ENCODE results near the gene POLR2A. TPM values are rescaled to one million over a fixed set of nuclear protein-coding genes. Genes with fewer than 3 reads are reported as not detected.

The POLR2A gene
- total RNA-seq, 6 experiments from 2014 or later: 36.1 to 49.9 (median 46.0) TPM

GRCh38 chr17:7523033-7523432 lies 38.9 kb downstream of the POLR2A start:
- intact Hi-C loops (cut with DNase I): no loop called here
- no peaks in the 10 kb centered on the region for H3K36me3 ChIP-seq
- H3K4me1 ChIP-seq: no peaks in the 10 kb centered on the region
- no peaks in the 10 kb centered on the region for H3K27me3 ChIP-seq
- DNase-seq: no peak
- TF ChIP-seq POLR2A (IDR thresholded peaks at IDR 0.05): no peak
- TF ChIP-seq, protein P1, sequence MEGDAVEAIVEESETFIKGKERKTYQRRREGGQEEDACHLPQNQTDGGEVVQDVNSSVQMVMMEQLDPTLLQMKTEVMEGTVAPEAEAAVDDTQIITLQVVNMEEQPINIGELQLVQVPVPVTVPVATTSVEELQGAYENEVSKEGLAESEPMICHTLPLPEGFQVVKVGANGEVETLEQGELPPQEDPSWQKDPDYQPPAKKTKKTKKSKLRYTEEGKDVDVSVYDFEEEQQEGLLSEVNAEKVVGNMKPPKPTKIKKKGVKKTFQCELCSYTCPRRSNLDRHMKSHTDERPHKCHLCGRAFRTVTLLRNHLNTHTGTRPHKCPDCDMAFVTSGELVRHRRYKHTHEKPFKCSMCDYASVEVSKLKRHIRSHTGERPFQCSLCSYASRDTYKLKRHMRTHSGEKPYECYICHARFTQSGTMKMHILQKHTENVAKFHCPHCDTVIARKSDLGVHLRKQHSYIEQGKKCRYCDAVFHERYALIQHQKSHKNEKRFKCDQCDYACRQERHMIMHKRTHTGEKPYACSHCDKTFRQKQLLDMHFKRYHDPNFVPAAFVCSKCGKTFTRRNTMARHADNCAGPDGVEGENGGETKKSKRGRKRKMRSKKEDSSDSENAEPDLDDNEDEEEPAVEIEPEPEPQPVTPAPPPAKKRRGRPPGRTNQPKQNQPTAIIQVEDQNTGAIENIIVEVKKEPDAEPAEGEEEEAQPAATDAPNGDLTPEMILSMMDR (IDR thresholded peaks at IDR 0.05): peak; percentile 28 to 36 (median 32)
- H3K9me3 ChIP-seq: no peaks in the 10 kb centered on the region
- H3K27ac ChIP-seq: no peak overlapping the region
- 38% methylated on average over 10 of the region's 10 CpGs for WGBS (ENCODE audit: insufficient coverage, low coverage, low lambda C conversion rate, missing lambda C conversion rate)
- ATAC-seq: peak in 1 of 4 donors; percentile 46
- no peak overlapping the region for H3K4me3 ChIP-seq

- ATAC-seq: no peak
- Histone ChIP-seq H3K4me1 (no peaks in the 10 kb centered on the region), H3K36me3 (no peaks in the 10 kb centered on the region), H3K9me3 (peaks cover 0 to 9% (median 3%) of the 10 kb centered on the region in 4 donors), H3K4me3 (no peak overlapping the region), H3K27ac (no peak overlapping the region), H3K27me3 (no peaks in the 10 kb centered on the region)
- no peak for TF ChIP-seq POLR2A (IDR thresholded peaks at IDR 0.05)
- TF ChIP-seq, protein P1 (IDR thresholded peaks at IDR 0.05): no peak
- intact Hi-C loops (cut with DNase I): no loop called here
- no peak for DNase-seq
Measured at GRCh38 chr17:7528842-7529241, 44.7 kb downstream of the POLR2A start.

- H3K27me3 ChIP-seq: no peaks in the 10 kb centered on the region
- no peak for DNase-seq
- intact Hi-C loops (cut with DNase I): no loop called here
- TF ChIP-seq, protein P1 (IDR thresholded peaks at IDR 0.05): no peak
- TF ChIP-seq POLR2A (IDR thresholded peaks at IDR 0.05): no peak
- H3K27ac ChIP-seq: no peak overlapping the region
- WGBS (ENCODE audit: insufficient coverage, low coverage, low lambda C conversion rate, missing lambda C conversion rate): 78% methylated on average over 6 of the region's 6 CpGs
- no peaks in the 10 kb centered on the region for H3K4me1 ChIP-seq
- H3K36me3 ChIP-seq: no peaks in the 10 kb centered on the region
- peaks cover 0 to 9% (median 3%) of the 10 kb centered on the region in 4 donors for H3K9me3 ChIP-seq
- ATAC-seq: no peak
- no peak overlapping the region for H3K4me3 ChIP-seq
Measured at GRCh38 chr17:7530023-7530900, 46.1 kb downstream of the POLR2A start.

- DNase-seq: no peak
- no peak for TF ChIP-seq POLR2A (IDR thresholded peaks at IDR 0.05)
- TF ChIP-seq, protein P1 (IDR thresholded peaks at IDR 0.05): no peak
- Histone ChIP-seq H3K9me3 (no peaks in the 10 kb centered on the region), H3K27ac (no peak overlapping the region), H3K4me1 (peaks cover 0 to 6% (median 0%) of the 10 kb centered on the region in 4 donors), H3K27me3 (no peaks in the 10 kb centered on the region), H3K36me3 (no peaks in the 10 kb centered on the region), H3K4me3 (no peak overlapping the region)
- intact Hi-C loops (cut with DNase I): no loop called here
- WGBS (ENCODE audit: insufficient coverage, low coverage, low lambda C conversion rate, missing lambda C conversion rate): 56% methylated on average over 2 of the region's 3 CpGs
- ATAC-seq: no peak
Measured at GRCh38 chr17:7538050-7538449, 53.9 kb downstream of the POLR2A start.

Data from right lobe of liver (tissue), 6 donors.